Measurements from ENCODE around the gene RNASE8.

- TF ChIP-seq CTCF (IDR thresholded peaks at IDR 0.05; ENCODE audit: low read depth, low read length, poor library complexity, severe bottlenecking) (no peak), EZH2phosphoT487 (IDR thresholded peaks at IDR 0.05; ENCODE audit: borderline replicate concordance, low read length) (no peak)
Observed at GRCh38 chr14:21020977-21021545, 36.6 kb upstream of the RNASE8 start.

All from DOHH2 (cell line).